Stimulated activated CD8-positive, alpha-beta memory T cell treated with anti-CD3 and anti-CD28 coated beads, Interleukin-15, amount 100 ng/mL, for 48 hours (primary cell): Measurements from ENCODE around the gene VWF.

ENCODE experiments used
- DNase-seq, 2 donors: peaks; one replicate each; pipeline ENCODE4 v3.0.0-alpha.2; 2020; ENCODE audit warnings: low read depth in 2 of 2

The VWF gene

GRCh38 chr12:5952031-5952430 lies 172.4 kb downstream of the VWF start:
- no peak for DNase-seq

DNA sequence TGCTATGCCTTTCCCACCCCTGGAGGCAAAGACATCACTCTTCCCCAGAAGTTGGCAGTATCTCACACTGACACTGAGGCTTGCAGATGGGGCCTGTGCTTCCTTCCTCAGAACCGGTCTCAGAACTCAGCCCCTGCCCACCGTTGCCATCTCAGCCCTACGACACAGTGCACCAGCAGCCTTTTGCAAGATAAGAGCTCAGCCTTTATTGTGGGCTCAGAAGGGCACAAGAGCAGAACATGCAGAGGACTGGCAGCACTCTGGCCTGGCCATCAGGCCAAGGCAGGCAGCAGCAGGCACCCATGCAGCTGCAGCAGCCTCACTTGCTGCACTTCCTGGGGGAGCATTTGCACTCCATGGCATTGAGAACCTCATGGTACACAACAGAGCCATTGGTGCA lies 175.8 kb downstream of the VWF start:
- DNase-seq, result no peak

GRCh38 chr12:5947006-5947405 lies 177.5 kb downstream of the VWF start:
- DNase-seq, result no peak

DNA sequence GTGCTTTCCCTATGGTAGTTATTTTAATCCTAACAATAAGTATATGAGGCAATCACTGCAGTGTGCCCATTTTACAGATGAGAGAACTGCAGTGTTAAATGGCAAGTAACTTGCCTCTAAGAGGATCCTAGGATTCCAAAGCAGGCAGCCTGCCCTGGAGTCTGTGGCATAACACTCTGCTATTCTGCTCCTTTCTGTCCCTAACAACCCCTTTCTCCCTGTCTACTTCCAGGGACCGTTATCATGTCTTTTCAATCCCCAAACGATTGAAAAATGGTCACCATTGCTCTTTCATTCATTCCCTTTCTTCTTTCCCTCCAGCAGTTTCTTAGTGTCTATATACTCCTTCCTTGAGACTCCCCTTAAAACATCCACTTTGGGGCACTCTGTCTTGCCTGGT lies 178.1 kb downstream of the VWF start:
- DNase-seq, result no peak

GRCh38 chr12:5945071-5946008 lies 179.1 kb downstream of the VWF start, which contains the start of gene ANO2:
ANO2 (minus strand) TSS chr12:5945259; CDS start chr12:5945217, 42 bp downstream.
- DNase-seq, result no peak

DNA sequence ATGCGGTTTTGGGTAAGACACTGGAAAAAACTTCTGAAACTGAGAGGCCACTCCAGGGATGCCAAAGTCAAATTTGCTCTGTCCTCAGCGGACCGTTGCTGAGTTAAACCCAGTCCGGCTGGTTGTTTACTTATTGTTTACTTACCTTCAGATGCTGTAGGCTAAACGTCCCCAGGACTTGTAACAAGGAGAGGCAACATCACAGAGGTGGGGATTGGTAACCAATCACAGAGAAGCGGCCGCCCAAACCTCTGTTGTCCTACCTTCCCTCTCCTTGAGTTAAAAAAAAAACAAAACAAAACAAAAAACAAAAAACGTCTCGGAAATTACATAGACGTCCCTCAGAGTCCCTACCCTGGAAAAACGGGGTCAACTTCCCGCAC lies 179.8 kb downstream of the VWF start:
- DNase-seq, result no peak

DNA sequence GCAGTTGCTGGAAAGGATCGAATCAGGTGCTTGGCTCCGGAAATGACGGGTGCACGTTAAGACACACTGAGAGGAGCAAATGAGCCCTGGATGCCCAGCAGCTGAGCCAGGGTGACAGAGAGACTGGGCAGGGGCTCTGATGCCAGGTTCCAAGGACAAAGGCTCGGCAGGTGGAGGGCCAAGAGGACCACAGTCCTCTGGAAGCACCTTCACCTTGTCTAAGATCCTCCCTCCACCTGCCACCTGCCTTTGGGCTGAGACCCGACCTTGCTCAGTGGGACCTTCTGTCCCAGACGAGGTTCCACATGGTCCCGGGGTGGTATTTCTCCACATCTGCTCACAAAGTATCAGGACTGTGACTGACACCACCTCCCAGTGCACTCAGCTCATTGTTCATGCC lies 180.4 kb downstream of the VWF start:
- no peak for DNase-seq

GRCh38 chr12:5941907-5942306 lies 182.6 kb downstream of the VWF start:
- DNase-seq, result no peak

GRCh38 chr12:5927732-5928516 lies 196.5 kb downstream of the VWF start:
- DNase-seq, result no peak

- no peak for DNase-seq
These were observed 198.8 kb downstream of the VWF start for GRCh38 chr12:5925646-5926045.

GRCh38 chr12:5924342-5924741 lies 200.1 kb downstream of the VWF start:
- DNase-seq, result no peak

- DNase-seq, result no peak
These were observed 200.7 kb downstream of the VWF start for GRCh38 chr12:5923751-5924150.

DNA sequence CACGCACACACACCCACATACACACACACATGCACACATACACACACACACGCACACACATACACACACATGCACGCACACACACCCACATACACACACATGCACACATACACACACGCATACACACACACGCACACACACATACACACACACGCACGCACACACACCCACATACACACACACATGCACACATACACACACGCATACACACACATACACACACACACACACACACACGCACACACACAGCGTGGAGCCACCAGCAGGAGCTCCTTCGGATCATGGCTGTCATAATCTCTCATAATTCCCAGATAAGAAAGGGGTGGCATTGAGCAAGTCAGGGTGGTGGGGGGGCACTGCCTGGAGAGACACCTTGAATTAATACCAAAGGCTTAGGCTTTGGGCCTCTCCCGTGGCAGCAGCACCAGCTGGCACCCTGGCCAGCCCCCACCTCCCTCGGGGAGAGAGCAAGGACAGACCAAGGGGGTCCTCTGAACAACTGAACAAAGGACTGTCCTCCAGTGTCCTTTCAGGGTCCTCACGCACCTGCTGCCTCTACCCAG lies 201.3 kb downstream of the VWF start:
- no peak for DNase-seq

DNA sequence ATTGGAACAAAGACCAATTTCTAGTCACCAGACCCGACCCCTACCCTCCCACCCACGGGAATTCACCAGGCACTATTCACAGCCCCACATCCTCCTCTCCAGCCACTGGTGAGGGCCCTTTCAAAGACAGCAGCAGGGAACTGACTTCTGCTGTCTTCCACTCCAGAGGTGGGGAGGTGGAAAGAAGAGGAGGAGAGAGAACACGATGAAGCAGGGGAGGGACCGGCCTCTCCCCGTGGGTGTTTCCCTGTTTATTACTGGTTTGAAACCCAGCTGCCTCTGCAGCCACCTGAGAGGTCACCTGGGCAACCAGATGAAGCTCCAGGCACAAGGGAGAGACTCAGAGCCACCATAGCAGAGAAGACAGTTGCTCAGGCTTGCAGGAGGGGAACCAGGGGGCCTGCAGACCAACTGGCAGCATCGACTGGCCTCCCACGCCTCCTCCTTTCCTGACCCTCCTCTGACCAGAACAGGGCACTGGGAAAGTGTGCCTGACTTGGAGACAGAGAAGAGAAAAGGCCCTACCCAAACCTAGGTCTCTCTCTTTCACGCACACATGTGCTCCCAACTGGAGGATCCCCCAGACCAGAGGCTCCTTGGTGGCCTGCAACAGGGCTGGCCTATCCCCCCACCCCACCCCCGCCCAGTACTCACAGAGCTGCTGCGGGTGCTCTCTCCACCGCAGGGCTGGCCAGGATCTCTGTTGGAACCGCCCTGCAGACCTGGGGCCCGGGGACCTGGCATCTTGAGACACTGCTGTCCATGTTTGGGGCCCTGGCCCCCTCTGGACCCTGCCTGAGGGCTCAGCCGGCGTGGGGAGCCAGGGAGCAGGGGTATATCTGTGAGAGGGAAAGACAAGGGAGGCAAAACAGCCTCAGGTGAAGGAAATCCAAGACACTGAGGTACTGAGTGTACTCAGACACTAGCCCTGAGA lies 202.2 kb downstream of the VWF start:
- DNase-seq, result no peak

GRCh38 chr12:5921027-5921909 lies 203.2 kb downstream of the VWF start:
- no peak for DNase-seq

DNA sequence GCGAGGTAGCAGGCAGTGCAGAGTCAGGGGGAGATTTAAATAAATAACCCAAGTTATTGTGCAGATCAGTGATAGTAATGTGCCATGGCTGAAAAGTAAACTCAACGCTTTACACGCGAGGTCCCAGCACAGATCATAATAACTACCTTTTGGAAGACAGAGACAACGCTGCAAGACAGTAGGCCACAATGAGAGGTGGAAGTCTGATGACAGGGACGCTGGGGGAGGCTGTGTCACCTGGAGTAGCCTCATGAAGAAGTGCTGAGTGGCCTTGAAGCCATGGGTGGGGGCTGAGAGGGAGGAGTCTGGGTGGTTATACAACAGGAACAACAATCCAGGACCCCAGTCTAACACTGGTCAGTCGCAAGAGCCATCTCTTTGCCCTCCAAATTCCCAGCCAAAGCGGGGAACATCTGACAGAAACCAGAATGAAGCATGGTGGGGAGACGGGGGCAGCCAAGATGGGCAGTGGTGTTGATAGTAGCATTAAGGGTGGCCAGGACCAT lies 207.6 kb downstream of the VWF start:
- no peak for DNase-seq

DNA sequence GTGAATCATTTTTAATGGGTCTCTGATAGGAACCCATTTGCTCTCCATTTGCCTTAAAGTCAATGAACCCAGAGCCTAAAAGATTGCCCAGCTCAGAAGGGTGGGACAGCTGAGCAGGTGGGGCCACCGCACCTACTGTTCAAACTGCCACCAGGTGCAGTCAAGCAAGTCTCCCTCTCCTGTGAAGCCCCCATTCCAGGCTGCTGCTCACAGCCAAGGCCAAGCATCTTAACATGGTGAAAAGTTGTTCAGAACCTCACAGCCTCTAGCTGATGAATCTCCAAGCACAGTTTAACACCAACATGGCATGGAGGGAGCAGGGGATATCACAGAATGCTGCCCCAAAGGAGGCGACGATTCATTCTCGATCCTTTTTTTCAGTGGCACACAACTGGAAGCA lies 209.0 kb downstream of the VWF start:
- DNase-seq, result no peak

GRCh38 chr12:5914387-5915149 lies 209.9 kb downstream of the VWF start:
- no peak for DNase-seq

GRCh38 chr12:5913387-5913786 lies 211.1 kb downstream of the VWF start:
- no peak for DNase-seq
